Left ventricle myocardium superior (tissue), 1 donor: Measurements from ENCODE around the gene TEX47. TPM values are rescaled to one million over a fixed set of nuclear protein-coding genes. Genes with fewer than 3 reads are reported as not detected.
A peak's percentile ranks its signal among the peaks of the same experiment; 100 is the strongest.

Source experiments
- ATAC-seq: fragments of 200-7000 bp; cut with Tn5 transposase; one replicate; pipeline ENCODE4 v1.9.1; 2020; ENCODE audit warnings: mild to moderate bottlenecking, moderate library complexity
- DNase-seq: peaks from one replicate; pipeline ENCODE4 v3.0.0-alpha.2; 2020
- intact Hi-C: fragments of 100-400 bp; cut with micrococcal nuclease; formaldehyde crosslinking; loops from one replicate; pipeline ENCODE4 v1.11.0; 2022
- long read RNA-seq: library from polyadenylated mRNA; unstranded; transcript quantifications from one replicate; pipeline ENCODE4 v2.0.0, GENCODE V29; 2021
- total RNA-seq: library from RNA; stranded (reverse); fragmentation: NEBNext Ultra II Directional; extraction: Animal tissue kit (Norgen Biotek cat#: 25700); gene quantifications from one replicate; pipeline ENCODE4 v1.2.1, GENCODE V29; 2021
- donor health status: DM: no; HTN: yes; CAD: no; lungs with severe emphysema.

TEX47 gene
- total RNA-seq, result not detected
- long read RNA-seq, result 0 reads

DNA sequence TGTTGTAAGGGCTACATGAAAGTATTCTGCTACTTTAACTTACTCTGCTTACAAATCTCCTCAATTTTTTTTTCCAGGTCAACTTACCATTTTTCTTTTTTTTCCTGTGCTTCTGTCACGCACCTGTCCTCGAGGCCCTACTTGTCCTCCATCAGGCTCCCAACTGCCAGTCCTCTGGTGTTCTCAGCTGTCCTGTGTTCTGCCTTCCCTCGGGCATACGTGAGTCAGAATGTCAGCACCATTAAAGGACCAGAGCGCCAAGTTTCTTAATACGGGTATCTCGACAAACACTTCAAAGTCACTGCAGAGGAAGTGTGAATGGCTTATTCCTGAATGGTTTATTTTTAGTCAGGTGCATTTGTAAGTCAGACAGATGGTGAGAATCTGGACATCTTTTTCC, at the start of gene TEX47:
Gene TEX47 (minus strand): TSS at position 185 of the 400 bp plus-strand sequence. CDS start 795 bp downstream, outside the sequence.
- ATAC-seq (no peak), DNase-seq (no peak)
- intact Hi-C loops, result no loop called here

- DNase-seq (no peak), ATAC-seq (no peak)
- intact Hi-C loops, result no loop called here
Measured at GRCh38 chr7:88845091-88845490, 49.6 kb upstream of the TEX47 start.

DNA sequence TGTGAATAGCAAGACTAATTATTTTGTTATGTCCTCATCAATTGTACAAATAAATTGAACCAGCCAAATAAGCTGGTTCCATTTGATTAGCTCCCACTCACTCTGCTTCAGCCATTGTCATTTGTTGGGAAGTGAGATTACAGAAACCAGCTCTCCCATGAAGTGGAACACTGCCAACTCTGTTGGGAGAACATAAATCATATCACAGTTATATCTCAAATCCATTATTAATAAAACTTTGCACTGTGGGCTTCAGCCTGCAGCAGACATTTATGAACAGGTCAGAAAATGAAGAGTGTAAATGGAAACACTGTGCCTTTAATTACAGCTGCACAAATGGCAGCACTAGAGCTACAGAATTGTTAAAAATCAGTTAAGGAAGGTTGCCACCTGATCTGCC, 46.7 kb upstream of the TEX47 start:
- ATAC-seq (no peak), DNase-seq (no peak)
- intact Hi-C loops, result no loop called here

- no peak for DNase-seq
- intact Hi-C loops, result no loop called here
- no peak for ATAC-seq
Measured at GRCh38 chr7:88835147-88835728, 39.7 kb upstream of the TEX47 start.

DNA sequence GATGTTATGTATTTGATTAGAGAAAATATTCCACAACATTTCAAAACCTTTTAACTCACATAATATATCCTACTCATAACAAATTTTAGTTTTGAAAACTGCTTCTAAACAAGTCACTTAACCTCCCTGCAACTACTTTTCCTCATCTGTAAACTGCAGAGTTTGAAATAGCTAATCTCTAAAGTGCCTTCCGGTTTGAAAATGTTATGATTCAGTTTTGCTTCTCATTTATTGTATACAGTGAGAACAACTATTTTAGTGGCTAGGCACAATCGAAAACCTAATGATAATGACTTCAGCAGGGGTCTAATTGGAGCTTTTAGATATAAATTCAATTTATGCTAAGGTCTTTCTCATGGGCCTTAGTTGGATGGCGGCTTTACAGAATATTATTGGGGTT, 30.7 kb upstream of the TEX47 start:
- intact Hi-C loops, result no loop called here
- DNase-seq, result no peak
- no peak for ATAC-seq

DNA sequence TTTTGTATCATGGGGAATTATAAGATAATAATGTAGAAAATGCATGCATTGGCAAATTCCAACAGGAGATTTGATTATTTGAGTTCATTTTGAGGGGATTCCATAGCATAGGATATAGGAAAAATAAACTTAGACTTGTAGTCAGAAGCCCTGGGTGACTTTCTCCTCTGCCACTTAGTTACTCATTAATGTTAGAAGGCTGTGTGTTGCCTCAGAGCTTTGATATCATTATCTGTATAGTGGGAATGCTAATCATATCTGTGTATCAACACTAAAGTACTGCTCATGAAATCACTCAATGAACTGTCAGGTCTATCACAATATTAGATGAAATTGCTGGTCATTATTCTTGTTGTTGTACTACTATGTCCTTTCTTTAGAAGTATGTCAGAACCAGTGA, 23.0 kb upstream of the TEX47 start:
- intact Hi-C loops, result no loop called here
- DNase-seq, result no peak

GRCh38 chr7:88806280-88807037, 10.9 kb upstream of the TEX47 start:
- intact Hi-C loops, result no loop called here
- no peak for ATAC-seq
- no peak for DNase-seq

More for the DNA sequence above, 23.0 kb upstream of the TEX47 start:
- ATAC-seq, result no peak

DNA sequence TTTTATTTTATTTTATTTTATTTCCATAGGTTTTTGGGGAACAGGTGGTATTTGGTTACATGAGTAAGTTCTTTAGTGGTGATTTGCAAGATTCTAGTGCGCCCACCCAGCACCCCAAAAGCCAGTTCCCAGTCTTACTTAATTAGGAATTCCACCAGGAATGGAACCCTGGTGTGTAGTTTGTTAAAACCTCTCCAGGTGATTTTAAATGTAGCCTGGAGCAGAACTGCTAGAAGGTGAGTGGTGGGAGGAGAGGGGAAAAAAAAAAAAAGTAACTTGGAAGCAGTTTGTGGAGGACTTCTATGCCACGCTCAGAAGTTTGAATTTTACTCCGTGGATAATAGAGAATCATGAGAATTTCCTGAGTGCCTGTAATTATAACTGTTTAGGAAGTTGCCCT, 5.5 kb upstream of the TEX47 start:
- intact Hi-C loops, result no loop called here
- DNase-seq, result no peak
- no peak for ATAC-seq

DNA sequence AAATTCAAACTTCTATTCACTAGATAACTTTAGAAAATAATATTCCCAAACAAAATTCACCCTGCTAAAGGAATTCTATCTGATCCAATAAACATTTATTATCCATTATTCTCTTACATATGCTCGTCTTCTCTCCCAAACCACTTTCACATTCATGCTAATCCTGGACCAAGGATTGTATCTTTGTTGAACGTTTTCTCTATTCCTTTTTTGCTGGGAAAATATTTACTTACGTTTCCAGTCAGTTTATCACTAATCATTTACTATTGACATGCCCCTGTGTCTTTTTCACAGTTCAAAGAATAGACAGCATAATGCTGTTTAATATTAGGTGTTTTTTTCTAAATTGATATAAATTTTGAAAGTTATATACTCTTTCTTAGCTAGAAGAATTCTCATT, 3.2 kb downstream of the TEX47 start:
- DNase-seq, result no peak
- intact Hi-C loops, result no loop called here
- ATAC-seq, result no peak

DNA sequence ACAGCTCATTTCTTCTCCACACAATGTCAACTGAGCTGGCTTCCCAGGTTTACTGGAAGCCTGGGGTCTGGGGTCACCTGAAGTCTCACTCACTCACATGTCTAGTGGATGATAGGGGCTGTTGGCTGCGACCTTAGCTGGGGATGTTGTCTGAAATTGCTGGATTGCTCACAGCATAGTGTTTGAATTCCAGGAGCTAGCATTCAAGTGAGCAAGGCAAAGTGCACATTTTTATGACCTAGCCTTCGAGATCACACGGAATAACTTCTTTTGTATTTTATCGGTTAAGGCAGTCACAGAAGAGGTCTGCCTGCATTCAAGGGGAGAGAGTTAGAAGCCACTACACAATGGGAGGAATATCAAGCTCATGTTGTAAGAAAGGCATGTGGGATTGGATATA, 3.6 kb downstream of the TEX47 start:
- no peak for ATAC-seq
- no peak for DNase-seq
- intact Hi-C loops, result no loop called here

DNA sequence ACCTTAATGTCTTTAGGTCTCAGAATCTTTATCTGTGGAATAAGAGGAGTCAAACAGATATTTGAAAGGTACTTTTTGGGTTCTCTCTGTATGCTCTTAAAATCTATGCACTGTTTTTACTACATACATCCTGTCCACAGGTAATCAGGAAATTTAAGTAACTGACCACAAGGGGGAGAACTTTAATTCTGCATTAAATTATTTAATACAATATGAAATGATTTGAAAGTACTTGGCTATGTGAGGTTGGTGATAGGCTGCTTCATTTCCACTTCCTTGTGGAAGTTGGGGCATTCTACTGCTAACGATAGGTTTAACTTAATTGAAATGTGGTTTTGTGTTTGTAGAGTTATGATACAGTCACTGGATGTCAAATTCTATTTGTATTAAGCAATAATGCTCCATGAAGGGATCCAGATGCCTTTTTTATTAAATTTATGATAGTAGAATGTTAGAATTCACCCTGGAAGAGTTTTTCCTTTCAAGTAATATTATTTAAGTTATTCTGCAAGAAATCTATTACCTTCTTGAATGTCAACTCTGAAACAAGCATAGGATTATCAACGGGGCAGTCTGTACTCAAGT, 6.0 kb downstream of the TEX47 start:
- ATAC-seq (no peak), DNase-seq (no peak)
- intact Hi-C loops, result no loop called here

- no peak for ATAC-seq
- no peak for DNase-seq
- intact Hi-C loops, result no loop called here
Measured at GRCh38 chr7:88787777-88788176, 7.8 kb downstream of the TEX47 start.

- ATAC-seq, result no peak
- DNase-seq, result no peak
- intact Hi-C loops, result no loop called here
Measured at GRCh38 chr7:88775838-88776237, 19.7 kb downstream of the TEX47 start.

DNA sequence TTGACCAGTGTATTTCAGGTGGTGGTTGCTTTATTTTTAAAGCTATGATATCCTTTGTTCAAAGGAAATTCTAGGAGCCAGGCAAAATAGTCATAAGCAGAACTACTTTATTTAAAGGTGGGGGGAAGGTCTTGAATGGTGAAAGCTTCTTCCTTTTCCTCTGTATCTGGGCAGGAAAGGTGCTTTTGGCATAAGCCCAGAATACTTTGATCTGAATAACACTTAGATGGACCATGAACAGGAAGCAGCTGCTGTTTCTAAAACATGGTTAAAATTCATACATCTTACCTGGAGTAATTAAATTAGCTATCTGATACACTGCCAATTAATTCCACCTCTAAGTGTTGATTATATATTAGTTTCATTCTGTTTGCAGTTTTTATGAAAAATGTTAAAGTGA, 22.8 kb downstream of the TEX47 start:
- intact Hi-C loops, result no loop called here
- ATAC-seq, result no peak

GRCh38 chr7:88771417-88771816, 24.1 kb downstream of the TEX47 start:
- intact Hi-C loops, result no loop called here
- ATAC-seq, result no peak
- DNase-seq, result no peak

More for the DNA sequence above, 22.8 kb downstream of the TEX47 start:
- no peak for DNase-seq

DNA sequence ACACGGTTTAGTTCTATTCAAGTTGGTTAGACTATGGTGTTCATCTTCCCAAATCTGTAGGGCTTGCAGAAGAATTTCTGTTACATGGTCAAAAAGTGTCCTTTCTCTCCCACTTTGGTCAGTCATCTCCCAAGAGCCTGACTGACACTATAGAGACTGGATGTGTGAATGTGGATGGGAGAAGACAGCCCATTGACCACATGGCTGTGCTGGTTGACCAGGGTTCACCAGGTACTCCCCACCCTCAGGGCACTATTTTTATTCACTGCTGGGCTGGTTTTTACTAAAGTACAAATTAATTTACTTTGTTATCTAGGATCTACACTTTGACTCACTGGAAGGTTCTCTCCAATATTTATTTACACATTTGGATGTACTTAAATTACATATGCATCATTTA, 33.8 kb downstream of the TEX47 start:
- intact Hi-C loops, result no loop called here
- ATAC-seq (no peak), DNase-seq (no peak)

GRCh38 chr7:88760136-88760515, 35.4 kb downstream of the TEX47 start:
- ATAC-seq (no peak), DNase-seq (no peak)
- intact Hi-C loops, result no loop called here

GRCh38 chr7:88759230-88760135, 36.1 kb downstream of the TEX47 start, which contains the start of gene ZNF804B:
Gene ZNF804B, plus strand, starts transcription at chr7:88759700. Its CDS starts 277 bp downstream, at chr7:88759977.
- ATAC-seq (peak; percentile 47), DNase-seq (peak; percentile 28)
- intact Hi-C loops, result no loop called here

- ATAC-seq, result peak; percentile 63
Measured at GRCh38 chr7:88758381-88759229, 36.9 kb downstream of the TEX47 start.

More at GRCh38 chr7:88758381-88759229, 36.9 kb downstream of the TEX47 start:
- intact Hi-C loops, result no loop called here
- DNase-seq, result peak; percentile 34
